GM12873 (cell line): ENCODE results near the gene ARHGEF7.

ENCODE experiments used
- TF ChIP-seq, protein P1 (sequence below): IDR thresholded peaks from 2 replicates; pipeline ENCODE4 v1.5.1; 2012; ENCODE audit warnings: low read depth, mild to moderate bottlenecking, moderate library complexity, low read length, control low read depth; ENCODE audit not compliant: insufficient read depth; ENCODE audit errors: missing control alignments

Gene ARHGEF7

GRCh38 chr13:111317042-111317550 is 202.0 kb downstream of the ARHGEF7 start:
- TF ChIP-seq, protein P1, sequence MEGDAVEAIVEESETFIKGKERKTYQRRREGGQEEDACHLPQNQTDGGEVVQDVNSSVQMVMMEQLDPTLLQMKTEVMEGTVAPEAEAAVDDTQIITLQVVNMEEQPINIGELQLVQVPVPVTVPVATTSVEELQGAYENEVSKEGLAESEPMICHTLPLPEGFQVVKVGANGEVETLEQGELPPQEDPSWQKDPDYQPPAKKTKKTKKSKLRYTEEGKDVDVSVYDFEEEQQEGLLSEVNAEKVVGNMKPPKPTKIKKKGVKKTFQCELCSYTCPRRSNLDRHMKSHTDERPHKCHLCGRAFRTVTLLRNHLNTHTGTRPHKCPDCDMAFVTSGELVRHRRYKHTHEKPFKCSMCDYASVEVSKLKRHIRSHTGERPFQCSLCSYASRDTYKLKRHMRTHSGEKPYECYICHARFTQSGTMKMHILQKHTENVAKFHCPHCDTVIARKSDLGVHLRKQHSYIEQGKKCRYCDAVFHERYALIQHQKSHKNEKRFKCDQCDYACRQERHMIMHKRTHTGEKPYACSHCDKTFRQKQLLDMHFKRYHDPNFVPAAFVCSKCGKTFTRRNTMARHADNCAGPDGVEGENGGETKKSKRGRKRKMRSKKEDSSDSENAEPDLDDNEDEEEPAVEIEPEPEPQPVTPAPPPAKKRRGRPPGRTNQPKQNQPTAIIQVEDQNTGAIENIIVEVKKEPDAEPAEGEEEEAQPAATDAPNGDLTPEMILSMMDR, result no peak

- TF ChIP-seq, protein P1, result no peak
These were observed 202.6 kb downstream of the ARHGEF7 start for GRCh38 chr13:111317571-111318345.

DNA sequence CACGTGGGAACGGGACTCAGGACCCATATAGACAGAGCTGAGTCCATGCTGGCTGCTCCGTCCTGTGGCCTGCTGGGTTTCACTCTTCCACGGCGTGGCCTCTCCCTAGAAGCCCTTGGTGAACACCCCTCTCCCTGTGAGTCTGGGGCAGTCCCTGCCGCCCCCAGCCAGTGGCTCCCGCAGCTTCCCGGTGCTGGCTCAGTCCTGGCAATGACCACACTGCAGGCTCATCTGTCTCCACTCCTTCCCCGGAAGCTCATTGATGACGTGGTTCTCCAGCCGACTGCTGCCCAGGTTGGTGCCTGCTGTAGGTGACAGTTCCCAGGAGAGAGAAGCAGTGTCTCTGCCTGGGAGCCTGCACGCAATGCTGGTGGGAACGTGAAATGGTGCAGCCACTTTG is 203.3 kb downstream of the ARHGEF7 start:
- TF ChIP-seq, protein P1, result no peak

DNA sequence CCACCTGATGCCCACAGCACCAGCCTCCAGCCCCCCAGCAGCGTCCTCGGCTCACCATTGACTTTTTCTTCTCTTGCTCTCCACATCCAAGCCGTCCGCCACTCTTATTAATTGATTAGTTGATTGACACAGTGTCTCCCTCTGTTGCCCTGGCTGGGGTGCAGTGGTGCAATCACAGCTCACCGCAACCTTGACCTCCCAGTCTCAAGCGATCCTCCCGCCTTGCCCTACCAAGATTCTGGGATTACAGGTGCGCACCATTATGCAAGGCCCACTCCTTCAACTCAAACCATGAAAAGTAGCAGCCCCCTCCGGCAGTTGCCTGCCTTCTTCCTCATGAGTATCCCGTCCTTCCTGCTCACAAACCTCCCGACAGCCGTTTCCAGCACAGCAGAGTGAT is 204.4 kb downstream of the ARHGEF7 start:
- TF ChIP-seq, protein P1, result no peak

GRCh38 chr13:111319998-111320911 is 205.1 kb downstream of the ARHGEF7 start, which contains the start of gene TEX29:
Gene TEX29 (plus strand): TSS chr13:111320642. CDS start chr13:111320891, 249 bp downstream.
- TF ChIP-seq, protein P1, result no peak

DNA sequence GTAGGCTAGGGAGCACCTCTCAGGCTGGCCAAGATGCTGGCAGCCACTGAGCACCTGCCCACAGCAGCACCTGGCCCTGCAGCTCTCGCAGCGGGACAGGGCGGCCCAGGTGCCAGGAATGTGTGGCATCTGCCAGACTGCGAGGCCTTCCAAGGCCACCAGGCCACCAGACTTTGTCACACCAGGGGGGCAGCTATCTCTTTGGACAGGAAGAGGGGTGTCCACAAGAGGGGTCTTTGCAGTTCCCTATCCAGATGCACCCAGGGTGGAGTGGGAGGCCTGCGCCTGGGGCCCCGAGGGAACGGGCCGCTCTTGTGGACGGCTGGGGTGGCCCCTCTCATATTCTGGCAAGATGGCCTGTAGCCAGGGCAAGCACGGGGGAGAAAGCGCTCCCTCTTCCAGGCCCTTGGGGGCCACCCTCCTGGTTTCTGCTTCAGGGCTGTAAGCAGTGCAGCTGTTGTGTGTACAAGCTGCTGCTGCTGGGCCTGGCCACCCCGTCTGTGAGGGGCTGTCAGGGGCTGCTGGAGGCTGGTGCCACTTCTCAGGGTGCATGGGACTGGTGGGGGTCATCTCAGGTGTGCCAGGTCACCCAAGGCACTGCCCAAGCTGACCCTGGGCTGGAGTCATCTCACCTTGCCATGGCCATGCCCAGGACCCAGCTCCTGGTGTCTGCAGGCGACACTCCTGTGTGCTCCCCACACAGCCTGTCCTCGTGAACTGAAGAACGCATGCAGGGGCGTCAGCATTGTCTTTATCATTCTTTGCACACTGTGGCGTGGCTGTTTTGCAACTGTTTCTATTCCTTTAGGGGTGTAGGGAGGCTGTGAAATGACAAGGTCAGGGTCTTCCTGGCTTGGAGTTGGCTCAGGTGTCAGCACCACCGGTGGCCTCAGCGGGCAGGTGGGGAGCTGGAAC is 207.1 kb downstream of the ARHGEF7 start:
- TF ChIP-seq, protein P1, result no peak
